SJCRH30 (cell line): Measurements from ENCODE around the gene LRRC28. TPM values are rescaled to one million over a fixed set of nuclear protein-coding genes. Genes with fewer than 3 reads are reported as not detected.

Source experiments
- DNase-seq, 2 experiments: peaks; one replicate each; pipeline ENCODE4 v3.0.0-alpha.2; 2015 to 2020
- H3K27ac ChIP-seq: fragments of 250-450 bp; sonication (Bioruptor Pico); 2 replicates; pipeline ENCODE4 v1.5.1; 2020; ENCODE audit warnings: mild to moderate bottlenecking, moderate library complexity
- H3K27me3 ChIP-seq: fragments of 250-450 bp; sonication (Bioruptor Pico); 2 replicates; pipeline ENCODE4 v1.5.1; 2020; ENCODE audit warnings: mild to moderate bottlenecking, moderate library complexity
- H3K36me3 ChIP-seq: fragments of 250-450 bp; sonication (Bioruptor Pico); 2 replicates; pipeline ENCODE4 v1.5.1; 2020; ENCODE audit warnings: mild to moderate bottlenecking, moderate library complexity
- H3K4me1 ChIP-seq: fragments of 250-450 bp; sonication (Bioruptor Pico); 2 replicates; pipeline ENCODE4 v1.5.1; 2020; ENCODE audit warnings: mild to moderate bottlenecking, moderate library complexity
- H3K4me3 ChIP-seq: fragments of 250-450 bp; sonication (Bioruptor Pico); 2 replicates; pipeline ENCODE4 v1.5.1; 2020; ENCODE audit warnings: mild to moderate bottlenecking, moderate library complexity
- H3K9me3 ChIP-seq: fragments of 250-450 bp; sonication (Bioruptor Pico); replicated peaks from 2 replicates; pipeline ENCODE4 v1.5.1; 2020; ENCODE audit warnings: mild to moderate bottlenecking, moderate library complexity
- total RNA-seq: library from RNA; depleted of rRNA; stranded (reverse); fragments of >200 nt; shearing (Covaris generic); gene quantifications from 2 replicates; pipeline ENCODE4 v1.2.3, GENCODE V29; 2014

Gene LRRC28
- total RNA-seq, 1 experiment from 2014 or later, result 18.6 TPM

DNA sequence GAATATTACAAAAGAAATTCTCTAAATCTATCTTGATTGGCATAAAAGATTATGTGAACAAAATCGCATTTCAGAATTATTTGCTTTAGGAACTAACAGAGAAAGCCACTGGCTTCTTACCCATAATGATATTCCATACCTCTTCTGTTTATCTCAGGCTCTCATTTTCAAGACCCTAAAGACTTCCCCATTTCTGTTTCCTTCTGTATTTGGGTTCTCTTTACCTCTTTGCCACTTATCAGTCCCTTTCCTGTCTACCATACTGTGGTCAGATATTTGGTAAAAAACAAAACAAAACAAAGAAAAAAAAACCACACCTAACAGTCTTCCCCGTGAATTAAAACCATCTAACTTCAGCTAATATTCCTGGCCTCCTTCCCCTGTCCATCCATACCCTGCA, 108.5 kb downstream of the LRRC28 start:
- no peaks in the 10 kb centered on the region for H3K36me3 ChIP-seq
- no peaks in the 10 kb centered on the region for H3K27me3 ChIP-seq
- no peak overlapping the region for H3K4me3 ChIP-seq
- H3K27ac ChIP-seq, result no peak overlapping the region
- no peaks in the 10 kb centered on the region for H3K9me3 ChIP-seq
- no peak for DNase-seq
- no peaks in the 10 kb centered on the region for H3K4me1 ChIP-seq

DNA sequence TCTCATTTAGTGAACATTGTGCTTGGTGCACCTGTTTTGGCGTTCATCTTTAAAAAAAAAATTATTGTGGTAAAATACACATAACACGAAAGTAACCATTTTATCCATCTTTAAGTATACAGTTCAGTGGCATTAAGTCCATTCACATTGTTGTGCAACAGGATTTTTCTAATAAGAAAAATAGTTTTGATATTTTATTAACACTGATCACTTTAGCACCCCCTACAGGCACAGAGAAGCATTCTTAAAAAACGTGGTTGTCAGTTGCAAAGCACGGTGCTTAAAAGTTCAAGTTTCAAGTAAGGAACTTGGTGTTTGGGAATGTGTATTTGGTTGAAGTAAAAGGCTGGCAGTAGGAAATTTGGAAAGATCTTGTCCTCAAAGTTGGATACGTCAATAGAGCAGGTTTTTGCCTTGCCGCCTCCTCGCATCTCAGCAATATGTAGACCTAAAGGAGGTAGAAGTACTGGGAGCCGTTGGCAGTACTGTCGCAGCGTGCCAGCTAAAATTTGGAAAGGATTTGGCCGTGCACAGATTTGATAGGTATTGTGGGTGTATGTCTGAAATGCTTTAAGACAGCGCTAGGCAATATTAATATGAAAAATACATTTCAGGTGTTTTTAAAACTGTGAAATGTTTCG, 110.4 kb downstream of the LRRC28 start:
- Histone ChIP-seq H3K27me3 (no peaks in the 10 kb centered on the region), H3K4me1 (no peaks in the 10 kb centered on the region), H3K4me3 (no peak overlapping the region), H3K27ac (no peak overlapping the region), H3K36me3 (no peaks in the 10 kb centered on the region), H3K9me3 (0 out of 2 replicates have a peak, but pooled peaks cover 5% of the 10 kb centered on the region)
- DNase-seq, result peak in 1 of 2 experiments; percentile 21

DNA sequence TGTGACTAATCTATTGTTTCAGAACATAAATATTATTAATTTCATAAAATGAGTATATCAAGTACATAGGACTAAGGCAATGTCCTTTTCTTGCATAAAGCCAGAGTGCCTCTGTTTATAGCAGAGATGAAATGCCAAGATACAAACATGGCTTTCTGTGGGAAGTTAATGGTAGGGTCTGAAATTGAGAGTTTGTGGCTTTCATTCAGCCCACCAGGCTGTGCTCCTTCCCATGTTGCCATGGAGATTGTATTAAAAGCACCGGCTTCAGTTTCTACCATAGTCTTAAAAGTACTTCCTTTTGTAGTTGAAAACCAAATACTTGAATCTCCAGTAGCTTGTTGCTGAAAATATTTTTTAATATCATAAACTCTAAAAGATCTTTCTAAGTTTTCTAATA, 114.0 kb downstream of the LRRC28 start:
- no peaks in the 10 kb centered on the region for H3K36me3 ChIP-seq
- H3K4me3 ChIP-seq, result no peak overlapping the region
- no peak for DNase-seq
- H3K9me3 ChIP-seq, result 0 out of 2 replicates have a peak, but pooled peaks cover 8% of the 10 kb centered on the region
- H3K27me3 ChIP-seq, result no peaks in the 10 kb centered on the region
- H3K27ac ChIP-seq, result no peak overlapping the region
- no peaks in the 10 kb centered on the region for H3K4me1 ChIP-seq

DNA sequence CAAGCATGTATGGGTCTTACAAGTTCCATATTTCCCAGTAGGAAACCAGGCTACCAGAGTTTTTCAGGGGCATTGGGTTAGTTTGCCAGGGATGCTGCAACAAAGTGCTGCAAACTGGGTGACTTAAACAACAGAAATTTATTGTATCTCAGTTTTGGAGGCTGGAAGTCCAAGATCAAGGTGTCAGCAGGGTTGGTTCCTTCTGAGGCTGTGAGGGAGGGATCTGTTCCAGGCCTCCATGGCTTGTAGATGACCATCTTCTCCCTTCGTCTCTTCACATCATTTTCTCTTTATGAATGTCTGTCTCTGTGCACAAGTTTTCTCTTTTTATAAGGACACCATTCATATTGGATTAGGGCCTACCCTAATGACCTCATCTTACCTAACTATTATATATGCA, 114.7 kb downstream of the LRRC28 start:
- Histone ChIP-seq H3K36me3 (no peaks in the 10 kb centered on the region), H3K27ac (no peak overlapping the region), H3K9me3 (0 out of 2 replicates have a peak, but pooled peaks cover 8% of the 10 kb centered on the region), H3K4me1 (no peaks in the 10 kb centered on the region), H3K27me3 (no peaks in the 10 kb centered on the region), H3K4me3 (no peak overlapping the region)
- no peak for DNase-seq

DNA sequence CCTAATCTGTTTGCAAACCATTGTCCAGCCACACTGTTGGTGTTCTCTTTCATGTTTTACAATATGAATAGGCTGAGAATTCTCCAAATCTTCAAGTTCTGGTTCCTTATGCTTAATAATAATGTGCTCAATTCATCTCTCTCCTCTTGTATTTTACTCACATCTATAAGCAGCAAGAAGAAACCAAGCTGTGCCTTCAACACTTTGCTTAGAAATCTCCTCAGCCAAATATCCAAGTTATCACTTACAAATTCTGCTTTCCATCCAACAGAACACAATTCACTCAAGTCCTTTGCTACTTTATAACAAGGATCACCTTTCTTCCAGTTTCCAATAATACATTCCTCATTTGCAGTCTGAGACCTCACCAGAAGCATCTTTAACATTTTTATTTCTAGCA, 117.5 kb downstream of the LRRC28 start:
- Histone ChIP-seq H3K4me1 (no peaks in the 10 kb centered on the region), H3K27ac (no peak overlapping the region), H3K36me3 (no peaks in the 10 kb centered on the region), H3K4me3 (no peak overlapping the region), H3K27me3 (no peaks in the 10 kb centered on the region), H3K9me3 (0 out of 2 replicates have a peak, but pooled peaks cover 8% of the 10 kb centered on the region)
- DNase-seq, result no peak

DNA sequence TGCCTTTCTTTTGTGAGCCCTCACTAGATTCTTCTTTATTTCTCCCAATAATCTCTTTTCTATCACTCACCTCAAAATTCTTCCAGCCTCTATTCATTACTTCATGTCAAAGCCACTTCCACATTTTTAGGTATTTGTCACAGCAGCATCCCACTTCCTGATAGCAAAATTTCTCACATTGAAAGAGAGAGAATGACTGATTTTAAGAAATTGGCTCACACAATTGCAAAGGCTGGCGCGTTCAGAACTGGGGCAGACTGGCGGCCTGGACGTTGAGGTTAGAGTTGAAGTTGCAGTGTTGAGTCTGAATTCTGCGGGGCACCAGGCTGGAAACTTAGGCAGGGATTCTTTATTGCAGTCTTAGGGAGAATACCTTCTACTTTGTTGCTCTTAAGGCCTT, 117.9 kb downstream of the LRRC28 start:
- H3K27me3 ChIP-seq, result no peaks in the 10 kb centered on the region
- H3K27ac ChIP-seq, result no peak overlapping the region
- no peak for DNase-seq
- H3K4me3 ChIP-seq, result no peak overlapping the region
- no peaks in the 10 kb centered on the region for H3K36me3 ChIP-seq
- H3K9me3 ChIP-seq, result peaks cover 8% of the 10 kb centered on the region; the same call in 1 of the 2 replicates
- no peaks in the 10 kb centered on the region for H3K4me1 ChIP-seq

DNA sequence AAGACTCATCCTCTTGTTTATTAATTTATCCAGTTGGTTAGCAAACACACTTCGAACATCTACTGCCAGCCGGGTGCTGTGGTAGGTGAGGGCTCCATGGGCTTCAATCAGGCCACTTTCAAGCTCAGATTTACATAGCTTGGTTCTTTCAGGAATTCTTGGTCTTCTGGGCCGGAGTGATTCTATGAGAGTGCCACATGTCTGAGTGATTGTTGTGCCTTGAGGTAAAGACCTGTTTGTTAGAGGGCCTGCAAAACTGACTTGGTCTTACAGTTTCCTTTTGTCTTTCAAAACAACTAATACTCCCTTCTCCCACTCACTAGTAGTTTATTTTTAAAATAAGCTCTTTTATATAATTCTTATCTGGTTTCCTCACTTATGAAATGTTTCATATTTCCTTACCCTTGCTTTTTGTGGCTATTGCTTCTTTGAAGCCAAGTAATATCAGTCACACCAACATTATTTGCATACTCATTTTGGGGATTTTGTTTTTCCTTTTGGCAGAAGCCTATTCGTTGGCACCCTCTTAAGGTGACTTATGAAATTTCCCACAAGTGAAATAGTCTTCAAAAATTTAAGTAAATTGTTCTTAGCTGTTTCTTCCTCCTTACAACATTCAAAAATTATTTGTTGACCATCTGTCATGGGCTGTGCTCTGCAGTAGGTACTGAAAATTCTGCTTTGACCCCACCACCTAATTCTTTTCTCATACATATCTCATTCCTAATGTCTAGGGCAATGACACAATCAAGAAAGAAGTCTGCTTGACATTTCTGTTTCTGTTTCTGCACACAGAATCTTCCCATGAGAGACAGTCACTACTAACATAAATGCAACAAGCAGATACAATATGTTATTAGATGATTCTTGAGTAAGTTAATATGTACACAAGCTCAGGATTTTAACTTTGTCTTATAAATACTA, 120.2 kb downstream of the LRRC28 start:
- Histone ChIP-seq H3K9me3 (peaks cover 3% of the 10 kb centered on the region; the same call in 1 of the 2 replicates), H3K4me3 (no peak overlapping the region), H3K27ac (no peak overlapping the region), H3K27me3 (no peaks in the 10 kb centered on the region), H3K4me1 (no peaks in the 10 kb centered on the region), H3K36me3 (no peaks in the 10 kb centered on the region)
- DNase-seq, result no peak

DNA sequence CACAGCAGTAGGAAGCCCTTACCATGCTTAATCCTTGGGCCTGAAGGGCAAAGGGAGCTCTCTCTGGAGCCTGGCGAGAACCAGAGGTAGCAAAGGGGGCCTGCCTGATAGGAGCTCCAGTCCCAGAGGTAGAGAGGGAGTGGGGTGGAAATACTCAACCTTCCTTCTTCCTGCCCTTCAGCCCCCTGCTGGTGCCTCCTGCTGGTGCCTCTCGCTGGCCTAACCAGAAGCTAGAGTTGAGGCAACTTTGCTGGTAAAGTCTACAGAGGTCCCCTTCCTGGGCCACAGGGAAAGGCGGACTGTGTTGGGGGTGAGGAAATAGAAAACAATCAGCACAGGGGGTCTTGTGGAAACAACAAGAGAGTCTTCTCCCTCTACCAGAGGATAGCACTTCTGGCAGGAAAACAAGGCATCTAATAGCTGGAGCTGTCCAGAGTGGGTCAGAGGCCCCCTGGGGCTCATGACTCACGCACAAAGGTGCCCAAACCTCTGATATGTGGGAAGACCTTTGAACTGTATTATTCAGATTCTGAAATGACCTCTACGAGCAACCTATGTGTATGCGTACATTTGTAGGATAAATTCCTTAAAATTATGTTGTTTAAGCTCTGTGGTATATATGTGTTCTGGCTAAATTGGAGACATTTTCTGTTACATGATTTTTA, 133.9 kb downstream of the LRRC28 start:
- Histone ChIP-seq H3K4me1 (no peaks in the 10 kb centered on the region), H3K36me3 (no peaks in the 10 kb centered on the region), H3K4me3 (no peak overlapping the region), H3K27ac (no peak overlapping the region), H3K9me3 (no peaks in the 10 kb centered on the region), H3K27me3 (no peaks in the 10 kb centered on the region)
- no peak for DNase-seq

DNA sequence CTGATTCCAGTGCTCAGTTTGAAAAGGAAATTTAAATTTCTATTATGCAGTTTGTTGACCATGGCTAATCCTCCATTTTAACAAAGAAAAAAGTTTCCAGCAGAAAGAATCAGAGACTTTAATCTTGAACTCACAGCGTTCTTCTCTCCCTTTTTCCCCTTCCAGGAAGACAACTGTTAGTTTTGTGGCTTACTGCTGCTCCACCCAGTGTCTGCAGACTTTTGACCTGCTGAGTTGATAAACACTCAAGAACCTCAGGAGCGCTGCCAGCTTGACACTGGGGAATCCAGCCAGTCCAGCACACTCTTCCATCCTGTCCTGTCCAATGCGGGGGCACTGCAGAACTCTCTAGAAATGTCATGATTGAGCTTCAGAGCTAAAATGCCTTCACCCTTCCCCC, 134.6 kb downstream of the LRRC28 start:
- DNase-seq, result no peak
- Histone ChIP-seq H3K9me3 (no peaks in the 10 kb centered on the region), H3K4me3 (no peak overlapping the region), H3K4me1 (no peaks in the 10 kb centered on the region), H3K27ac (no peak overlapping the region), H3K36me3 (no peaks in the 10 kb centered on the region), H3K27me3 (no peaks in the 10 kb centered on the region)

GRCh38 chr15:99386391-99386790, 135.1 kb downstream of the LRRC28 start:
- no peaks in the 10 kb centered on the region for H3K36me3 ChIP-seq
- no peak overlapping the region for H3K27ac ChIP-seq
- DNase-seq, result no peak
- no peaks in the 10 kb centered on the region for H3K27me3 ChIP-seq
- no peaks in the 10 kb centered on the region for H3K4me1 ChIP-seq
- no peaks in the 10 kb centered on the region for H3K9me3 ChIP-seq
- no peak overlapping the region for H3K4me3 ChIP-seq

DNA sequence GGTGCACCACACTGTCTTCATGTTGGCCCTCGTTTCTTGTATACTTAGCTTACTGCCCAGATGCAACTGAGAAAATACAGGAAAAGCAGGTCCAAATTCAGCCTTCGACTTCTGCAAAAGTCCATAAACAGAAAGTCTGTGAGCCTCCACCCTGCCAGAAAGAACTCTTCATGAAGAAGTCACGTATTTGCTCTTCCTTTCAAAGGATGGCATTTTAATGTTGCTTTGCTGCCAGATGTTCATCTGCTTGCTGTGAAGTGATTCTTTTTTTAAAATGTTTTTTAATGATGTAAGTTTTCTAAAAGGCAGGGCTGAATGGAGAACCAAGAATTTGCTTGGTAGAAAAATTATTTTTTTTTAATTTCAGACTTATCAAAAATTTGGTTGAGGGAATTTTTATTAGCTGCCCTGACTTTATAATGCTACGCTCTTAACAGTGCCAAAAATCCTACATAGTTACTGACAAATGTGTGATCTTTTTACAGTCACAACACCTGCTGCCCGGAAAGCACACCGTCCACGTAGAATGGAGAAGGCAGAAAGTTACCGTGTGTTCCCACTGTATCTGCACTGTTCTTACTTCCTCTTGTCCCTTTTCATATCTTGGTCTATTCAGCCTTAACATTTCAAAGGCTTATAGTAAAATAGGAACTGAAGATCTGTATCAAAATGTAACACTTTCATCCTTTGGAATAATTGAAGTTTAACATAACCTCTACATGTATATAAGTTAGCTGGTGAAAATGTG, 136.3 kb downstream of the LRRC28 start:
- Histone ChIP-seq H3K27me3 (no peaks in the 10 kb centered on the region), H3K27ac (no peak overlapping the region), H3K4me3 (no peak overlapping the region), H3K36me3 (no peaks in the 10 kb centered on the region), H3K4me1 (no peaks in the 10 kb centered on the region), H3K9me3 (no peaks in the 10 kb centered on the region)
- DNase-seq, result no peak

DNA sequence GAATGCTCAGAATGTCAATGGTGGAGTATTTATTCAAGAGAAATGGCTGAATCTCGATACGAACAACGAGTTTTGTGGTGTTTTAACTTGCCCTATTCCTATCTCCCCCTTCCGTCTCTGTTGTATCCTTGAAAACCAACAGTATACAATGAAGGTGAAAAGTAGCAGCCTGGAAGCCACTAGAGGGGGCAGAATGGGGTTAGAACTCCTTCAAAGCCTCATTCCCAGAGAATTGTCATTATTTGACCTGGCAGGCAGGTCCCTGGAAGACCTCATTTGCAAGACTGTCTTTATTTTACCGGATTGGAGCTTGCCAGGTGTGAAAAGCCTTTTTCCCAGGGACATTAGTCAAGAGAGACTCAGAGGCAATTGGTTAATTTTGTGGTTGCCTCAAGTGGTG, 139.4 kb downstream of the LRRC28 start:
- Histone ChIP-seq H3K36me3 (no peaks in the 10 kb centered on the region), H3K27me3 (no peaks in the 10 kb centered on the region), H3K4me3 (no peak overlapping the region), H3K4me1 (no peaks in the 10 kb centered on the region), H3K27ac (no peak overlapping the region), H3K9me3 (peaks cover under 1% of the 10 kb centered on the region; the same call in 1 of the 2 replicates)
- no peak for DNase-seq

GRCh38 chr15:99393641-99394040, 142.4 kb downstream of the LRRC28 start:
- no peak overlapping the region for H3K4me3 ChIP-seq
- no peak overlapping the region for H3K27ac ChIP-seq
- no peak for DNase-seq
- H3K27me3 ChIP-seq, result no peaks in the 10 kb centered on the region
- no peaks in the 10 kb centered on the region for H3K4me1 ChIP-seq
- H3K9me3 ChIP-seq, result peaks cover 3% of the 10 kb centered on the region; the same call in 1 of the 2 replicates
- H3K36me3 ChIP-seq, result no peaks in the 10 kb centered on the region

DNA sequence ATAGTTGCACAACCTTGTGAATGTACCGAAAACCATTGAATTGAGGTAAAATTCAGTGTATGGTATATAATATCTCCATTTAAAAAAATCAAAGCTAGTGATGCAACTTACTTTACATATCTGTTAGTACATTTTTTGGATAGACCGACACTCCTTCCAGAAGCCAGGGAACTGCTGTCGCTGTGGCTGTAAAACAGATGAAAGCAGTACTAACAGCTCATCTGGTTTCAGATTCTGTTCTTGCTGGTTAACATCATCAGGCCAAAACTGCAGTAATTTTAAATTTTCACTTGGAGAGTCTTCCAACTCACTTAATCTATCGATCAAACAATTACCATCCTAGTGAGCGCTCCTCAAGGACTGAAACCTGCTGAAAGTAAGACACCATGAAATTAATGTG, 145.1 kb downstream of the LRRC28 start:
- H3K4me1 ChIP-seq, result no peaks in the 10 kb centered on the region
- peaks cover 3% of the 10 kb centered on the region; the same call in 1 of the 2 replicates for H3K9me3 ChIP-seq
- H3K36me3 ChIP-seq, result no peaks in the 10 kb centered on the region
- no peak overlapping the region for H3K4me3 ChIP-seq
- no peak overlapping the region for H3K27ac ChIP-seq
- DNase-seq, result no peak
- H3K27me3 ChIP-seq, result no peaks in the 10 kb centered on the region
